ENCODE data around the gene ZNF182.
"Not testable (repeated sequence)": the region's sequence is repeated elsewhere in the genome, so short reads cannot be mapped to it uniquely, and the experiment has no call there.

Gene ZNF182

GRCh38 chrX:48003758-48004457 lies at the start of gene ZNF182:
Gene ZNF182 (minus strand): TSS chrX:48003989. CDS start chrX:48002609, 1,380 bp downstream.
- peak; percentile 96 for DNase-seq

GRCh38 chrX:48046846-48047245 lies 43.1 kb upstream of the ZNF182 start:
- no peak for DNase-seq

DNA sequence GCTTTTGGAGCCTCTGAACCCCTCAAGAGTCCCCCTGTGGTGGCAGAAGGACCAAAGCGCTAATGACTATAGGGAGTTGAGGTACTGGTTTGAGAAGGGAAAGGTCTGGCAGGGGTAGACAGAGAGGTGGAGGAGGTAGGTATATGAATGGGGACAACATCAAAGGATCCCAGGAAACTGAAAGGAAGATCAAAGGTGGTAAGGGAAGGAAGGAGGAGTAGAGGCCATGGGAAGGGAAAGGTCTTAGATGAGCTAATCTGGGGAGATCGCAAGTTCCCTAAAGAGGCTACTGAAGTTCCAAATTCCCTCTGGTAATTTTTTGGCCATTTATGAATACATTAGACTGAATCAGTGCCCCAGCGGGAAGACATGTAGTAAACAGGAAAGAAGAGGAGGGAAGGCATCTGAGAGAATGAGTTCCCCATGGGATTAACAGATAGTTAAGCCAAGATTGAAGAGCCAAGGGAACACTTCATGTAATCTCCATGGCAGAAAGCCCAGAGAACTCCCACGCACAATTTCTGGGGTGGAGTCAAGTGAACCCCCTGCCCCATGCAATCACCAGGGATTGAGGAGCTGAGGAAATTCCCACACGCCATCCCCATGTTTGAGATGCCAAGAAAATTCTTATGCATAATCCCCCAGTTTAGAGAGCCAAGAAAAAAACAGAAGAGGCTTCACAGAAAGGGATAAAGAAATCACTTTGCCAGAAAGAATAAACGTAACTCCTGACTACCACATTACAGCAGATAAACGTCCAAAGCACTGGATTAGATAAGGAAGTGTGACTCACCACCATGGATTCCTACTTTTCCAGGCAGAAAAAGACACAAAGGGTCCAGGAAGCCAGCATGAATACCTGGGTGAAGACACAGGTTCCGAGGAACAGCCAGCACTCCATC lies 41.9 kb upstream of the ZNF182 start:
- no peak for DNase-seq

DNA sequence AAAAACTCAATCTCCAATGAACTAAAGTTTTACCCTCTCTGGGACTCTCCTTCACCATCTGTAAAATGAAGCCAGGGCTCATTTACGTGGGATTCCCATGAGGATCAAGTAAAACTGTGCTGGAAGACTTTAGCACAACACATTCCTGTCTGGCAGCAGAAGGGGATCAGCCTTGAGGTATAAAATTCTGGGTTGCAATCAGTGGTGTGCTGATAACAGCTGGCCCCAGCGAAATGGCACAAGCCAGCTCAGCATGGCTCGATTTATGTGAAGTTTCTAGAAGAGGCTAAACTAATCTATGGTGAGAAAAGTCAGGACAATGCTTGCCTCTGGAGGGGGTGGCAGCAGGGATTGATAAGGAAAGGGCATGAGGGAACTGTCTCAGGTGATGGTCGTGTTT lies 39.3 kb upstream of the ZNF182 start:
- DNase-seq: no peak

- DNase-seq: no peak
Observed at GRCh38 chrX:48035891-48036290, 32.1 kb upstream of the ZNF182 start.

GRCh38 chrX:48030641-48031173 lies 26.9 kb upstream of the ZNF182 start:
- not testable (repeated sequence) for DNase-seq

- DNase-seq: no peak
Observed at GRCh38 chrX:48030237-48030636, 26.4 kb upstream of the ZNF182 start.

- DNase-seq: no peak
Observed at GRCh38 chrX:48028091-48028490, 24.3 kb upstream of the ZNF182 start.

DNA sequence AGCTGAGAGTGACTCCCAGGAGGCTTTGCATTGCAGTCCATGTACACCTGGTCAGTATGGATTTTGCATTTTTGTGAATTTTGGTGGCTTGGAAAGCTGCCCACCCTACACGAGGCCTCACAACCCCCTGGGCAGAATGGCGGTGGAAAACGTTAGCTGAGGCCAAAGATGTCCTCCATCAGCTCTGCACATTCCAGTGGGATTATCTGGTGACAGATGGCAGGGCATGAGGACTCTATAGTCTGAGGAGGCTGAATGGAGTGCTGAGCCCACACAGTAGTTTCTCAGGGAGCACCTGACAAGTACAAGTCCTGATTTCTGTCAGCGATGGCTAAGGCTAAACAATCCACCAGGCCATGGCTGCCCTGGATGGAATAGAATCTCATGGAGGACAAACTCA lies 23.8 kb upstream of the ZNF182 start:
- DNase-seq: not testable (repeated sequence)

DNA sequence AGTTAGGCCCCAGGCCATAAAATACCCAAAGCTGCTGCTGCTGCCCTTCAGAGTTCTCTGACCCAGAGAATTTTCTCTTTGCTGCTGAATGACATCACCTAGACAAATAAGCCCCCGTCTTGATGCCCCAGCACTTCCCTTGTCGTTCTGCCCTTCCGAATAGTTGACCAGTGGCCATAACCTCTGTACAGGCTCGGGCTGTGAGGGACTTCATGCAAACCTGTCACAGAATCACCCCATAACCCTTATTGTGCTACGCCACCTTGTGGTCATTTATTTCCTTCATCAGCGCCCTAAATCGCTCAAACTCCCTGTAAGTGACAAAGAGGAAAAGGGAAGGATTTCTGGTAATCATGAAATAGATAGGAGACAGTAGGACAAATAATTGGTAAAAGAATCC lies 21.8 kb upstream of the ZNF182 start:
- peak; percentile 40 for DNase-seq

DNA sequence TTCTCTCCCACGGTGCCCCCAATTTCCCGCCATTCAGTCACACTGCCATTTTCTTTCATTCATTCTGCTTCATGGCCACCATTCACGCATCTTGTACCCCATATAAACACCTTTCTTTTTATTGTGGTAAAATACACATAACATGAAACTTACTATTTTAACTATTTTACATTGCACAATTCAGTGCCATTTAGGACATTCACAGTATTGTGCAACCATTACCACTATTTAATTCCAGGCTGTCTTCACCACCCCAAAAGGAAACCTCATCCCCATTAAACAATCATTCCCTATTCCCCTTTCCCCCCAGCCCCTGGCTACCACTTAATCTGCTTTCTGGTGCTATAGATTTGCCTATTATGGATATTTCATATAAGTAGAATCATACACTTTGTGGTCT lies 18.9 kb upstream of the ZNF182 start:
- no peak for DNase-seq

DNA sequence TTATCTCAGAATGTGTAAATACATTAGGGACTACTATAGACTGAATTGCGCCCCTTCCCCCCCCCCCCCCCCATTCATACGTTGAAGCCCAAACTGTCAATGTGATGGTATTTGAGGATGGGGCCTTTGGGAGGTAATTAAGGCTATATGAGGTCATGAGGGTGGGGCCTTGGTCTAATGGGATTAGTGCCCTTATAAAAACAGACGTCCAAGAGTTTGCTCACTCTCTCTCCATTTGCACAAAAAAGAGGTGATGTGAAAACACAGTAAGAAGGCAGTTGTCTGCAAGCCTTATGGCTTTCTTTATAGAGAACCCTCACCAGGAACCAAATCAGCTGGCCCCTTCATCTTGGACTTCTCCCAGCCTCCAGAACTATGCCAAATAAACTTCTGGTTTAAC lies 18.3 kb upstream of the ZNF182 start:
- DNase-seq: no peak

DNA sequence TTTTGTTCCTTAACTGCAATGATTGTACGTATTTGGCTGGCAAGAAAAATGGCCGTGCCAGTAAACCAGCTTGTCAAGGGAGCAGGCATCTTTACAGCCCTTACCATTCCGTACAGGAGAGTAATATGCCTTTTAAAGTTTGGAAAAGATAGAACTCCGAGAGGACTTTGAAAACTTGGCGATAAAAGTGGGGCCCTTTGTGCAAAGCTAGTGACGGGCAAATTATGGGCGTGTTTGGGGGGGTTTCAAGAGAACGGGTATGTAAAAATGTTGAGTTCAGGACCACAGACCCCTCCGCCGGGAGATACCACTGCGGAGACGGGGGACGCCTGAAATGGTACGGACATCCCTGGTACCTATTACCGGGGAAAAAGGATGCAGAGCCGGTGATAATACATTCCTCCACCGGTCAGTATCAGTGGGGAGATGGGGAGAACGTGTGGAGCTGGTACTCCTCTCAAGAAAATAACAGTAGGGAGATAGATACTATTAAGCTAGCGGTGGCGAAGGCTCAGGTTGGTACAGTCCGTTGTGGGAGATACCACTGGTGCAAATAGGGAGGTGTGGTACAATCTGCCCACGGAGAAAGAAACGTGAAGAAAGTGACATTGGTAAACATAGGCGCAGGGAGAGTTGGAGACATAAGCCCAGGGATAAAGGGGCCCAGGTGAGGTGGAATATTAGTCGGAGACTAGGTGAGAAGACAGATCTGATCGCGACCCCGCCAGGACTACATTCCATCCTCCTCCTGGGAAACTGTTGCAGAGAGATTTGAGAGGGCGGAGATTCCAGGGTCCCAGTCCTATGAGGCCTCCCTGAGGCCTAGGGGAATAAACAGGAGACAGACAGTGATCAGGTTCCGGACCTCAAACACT lies 17.5 kb upstream of the ZNF182 start:
- peak; percentile 86 for DNase-seq

- not testable (repeated sequence) for DNase-seq
Observed at GRCh38 chrX:48020472-48020871, 16.7 kb upstream of the ZNF182 start.

GRCh38 chrX:48019892-48020291 lies 16.1 kb upstream of the ZNF182 start:
- DNase-seq: not testable (repeated sequence)

DNA sequence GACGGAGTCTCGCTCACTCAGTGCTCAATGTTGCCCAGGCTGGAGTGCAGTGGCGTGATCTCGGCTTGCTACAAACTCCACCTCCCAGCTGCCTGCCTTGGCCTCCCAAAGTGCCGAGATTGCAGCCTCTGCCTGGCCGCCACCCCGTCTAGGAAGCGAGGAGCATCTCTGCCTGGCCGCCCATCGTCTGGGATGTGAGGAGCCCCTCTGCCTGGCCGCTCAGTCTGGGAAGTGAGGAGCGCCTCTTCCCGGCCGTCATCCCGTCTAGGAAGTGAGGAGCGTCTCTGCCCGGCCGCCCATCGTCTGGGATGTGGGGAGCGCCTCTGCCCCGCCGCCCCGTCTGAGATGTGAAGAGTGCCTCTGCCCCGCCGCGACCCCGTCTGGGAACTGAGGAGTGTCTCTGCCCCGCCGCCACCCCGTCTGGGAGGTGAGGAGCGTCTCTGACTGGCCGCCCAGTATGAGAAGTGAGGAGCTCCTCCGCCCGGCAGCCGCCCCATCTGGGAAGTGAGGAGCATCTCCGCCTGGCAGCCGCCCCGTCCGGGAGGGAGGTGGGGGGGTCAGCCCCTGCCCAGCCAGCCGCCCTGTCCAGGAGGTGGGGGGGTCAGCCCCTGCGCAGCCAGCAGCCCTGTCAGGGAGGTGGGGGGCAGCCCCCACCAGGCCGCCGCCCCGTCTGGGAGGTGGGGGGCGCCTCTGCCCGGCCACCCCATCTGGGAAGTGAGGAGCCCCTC lies 13.0 kb upstream of the ZNF182 start:
- DNase-seq: not testable (repeated sequence)

DNA sequence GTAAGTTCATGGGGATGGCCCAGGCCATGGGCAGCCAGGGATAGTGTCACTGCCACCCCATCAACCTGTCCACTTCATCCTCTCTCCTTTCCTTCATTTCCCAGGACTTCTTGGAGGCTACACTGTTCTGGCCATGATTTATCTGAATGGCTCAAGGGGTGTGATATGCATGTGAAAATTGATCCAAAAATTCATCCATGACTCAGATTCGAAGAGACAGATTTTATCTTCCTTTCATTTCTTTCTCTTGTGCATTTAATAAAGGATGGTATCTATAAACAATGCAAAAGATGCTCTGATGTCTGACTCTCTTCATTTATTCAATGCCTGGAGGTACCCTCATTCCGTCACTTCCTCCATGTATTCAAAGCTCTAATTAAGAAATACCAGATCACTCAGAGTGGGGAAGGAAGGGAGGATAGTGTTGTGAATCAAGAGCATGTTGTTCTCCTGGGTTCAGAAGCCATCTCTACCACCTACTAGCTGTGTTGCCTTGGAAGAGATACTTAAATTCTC lies 5.7 kb upstream of the ZNF182 start:
- not testable (repeated sequence) for DNase-seq

- not testable (repeated sequence) for DNase-seq
Observed at GRCh38 chrX:48006688-48007087, 2.9 kb upstream of the ZNF182 start, which contains the start of gene SPACA5. Gene SPACA5 (plus strand): TSS chrX:48006988. CDS start chrX:48007803, 815 bp downstream.

DNA sequence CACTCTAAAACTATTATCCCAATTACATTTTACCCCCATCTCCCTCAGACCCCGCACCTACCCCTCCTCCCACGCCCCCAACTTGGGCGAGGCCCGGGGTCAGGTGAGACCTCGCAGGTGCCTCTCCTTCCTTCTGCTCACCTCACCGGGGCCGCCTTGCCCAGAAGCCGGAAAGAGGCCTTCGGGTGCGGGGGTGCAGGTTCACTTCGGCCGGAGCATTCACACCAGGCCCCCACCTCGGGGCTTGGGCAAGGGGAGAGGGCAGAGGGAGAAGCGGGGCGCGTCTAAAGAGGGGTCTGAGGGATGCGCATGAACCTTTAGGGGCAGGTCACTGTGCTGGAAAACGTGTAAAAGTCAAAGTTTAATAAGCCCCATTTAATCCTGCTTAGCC lies 427 bp downstream of the ZNF182 start:
- no peak for DNase-seq

DNA sequence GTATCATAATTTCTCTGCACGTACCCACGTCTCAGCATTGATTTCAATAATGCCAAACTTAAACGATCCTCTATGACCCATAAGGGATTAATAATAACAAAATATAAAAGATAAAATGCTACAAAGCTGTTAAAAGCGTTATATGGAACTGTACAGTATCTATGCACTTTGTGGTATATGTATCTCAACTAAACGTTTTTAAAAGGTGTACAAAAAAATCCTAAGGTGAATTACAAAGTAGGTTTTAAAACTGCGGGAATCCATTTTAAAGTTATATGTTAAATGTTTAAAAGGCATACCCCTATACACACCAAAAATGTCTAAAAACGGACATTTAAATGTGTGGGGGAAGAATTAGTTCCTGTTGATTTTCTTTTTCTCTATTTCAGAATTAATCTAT lies 860 bp downstream of the ZNF182 start:
- no peak for DNase-seq

- no peak for DNase-seq
Observed at GRCh38 chrX:48002319-48002718, 1.5 kb downstream of the ZNF182 start.

DNA sequence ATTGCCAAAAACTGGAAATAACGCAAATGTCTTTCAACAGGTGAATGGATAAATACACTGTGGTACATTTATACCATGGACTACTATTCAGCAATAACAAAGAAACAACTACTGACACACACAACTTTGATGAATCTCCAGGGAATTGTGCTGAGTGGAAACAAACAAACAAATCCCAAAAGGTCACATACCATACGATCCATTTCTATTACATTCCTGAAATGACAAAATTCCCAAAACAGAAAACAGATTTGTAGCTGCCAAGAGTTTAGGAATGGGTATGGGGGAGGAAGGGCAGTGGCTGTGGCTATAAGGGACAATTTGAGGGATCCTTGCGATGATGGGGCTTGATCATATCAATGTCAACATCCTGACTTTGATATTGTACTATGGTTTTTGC lies 2.5 kb downstream of the ZNF182 start:
- DNase-seq: no peak

Data from femur (tissue), 1 donor.